ENCODE measurements around the gene PCBD1.

- TF ChIP-seq CTCF (IDR thresholded peaks at IDR 0.05): no peak
- TF ChIP-seq EZH2 (IDR thresholded peaks at IDR 0.05): no peak
Measured at GRCh38 chr10:70856454-70856853, 31.9 kb downstream of the PCBD1 start.

Measured in neural progenitor cell (in vitro differentiated cells).